Sigmoid colon (tissue), 7 donors: ENCODE data around the gene ARHGAP15. TPM values are rescaled to one million over a fixed set of nuclear protein-coding genes. Genes with fewer than 3 reads are reported as not detected.
A peak's percentile ranks its signal among the peaks of the same experiment; 100 is the strongest.

Experiments used
- DNase-seq: peaks from one replicate; pipeline ENCODE4 v3.0.0-alpha.2; 2019
- H3K27ac ChIP-seq, 4 donors: fragments of 200-600 bp; sonication (generic); one replicate each; pipeline ENCODE4 v1.5.1; 2016 to 2019; ENCODE audit warnings: mild to moderate bottlenecking in 1 of 4
- H3K27me3 ChIP-seq, 3 donors: fragments of 200-600 bp; sonication (generic); one replicate each; pipeline ENCODE4 v1.5.1; 2019; ENCODE audit warnings: mild to moderate bottlenecking in 1 of 3
- H3K36me3 ChIP-seq, 4 donors: fragments of 200-600 bp; sonication (generic); one replicate each; pipeline ENCODE4 v1.5.1; 2016 to 2019
- H3K4me1 ChIP-seq, 4 donors: fragments of 200-600 bp; sonication (generic); one replicate each; pipeline ENCODE4 v1.5.1; 2017 to 2019
- H3K4me3 ChIP-seq, 4 donors: fragments of 200-600 bp; sonication (generic); one replicate each; pipeline ENCODE4 v1.5.1; 2017 to 2019; ENCODE audit warnings: mild to moderate bottlenecking in 2 of 4, moderate library complexity in 1 of 4
- H3K9me3 ChIP-seq, 4 donors: fragments of 200-600 bp in 3 of 4; sonication (generic) in 3 of 4; one replicate each; pipeline versions ENCODE4 v1.5.1 to v1.6.1; 2013 to 2019
- CTCF ChIP-seq, 4 experiments: fragments of 450-650 bp in 3 of 4; fragments of 200-600 bp in 1 of 4; IDR thresholded peaks; one replicate each; pipeline ENCODE4 v1.5.1; 2016 to 2019; ENCODE audit warnings: antibody characterized with exemption in 4 of 4, mild to moderate bottlenecking in 3 of 4, moderate library complexity in 2 of 4
- EP300 ChIP-seq, 4 donors: sonication (generic); formaldehyde crosslinking; IDR thresholded peaks; one replicate each; pipeline ENCODE4 v1.6.1; 2017; ENCODE audit warnings: antibody characterized with exemption in 4 of 4
- POLR2A ChIP-seq, 2 donors: fragments of 450-650 bp; IDR thresholded peaks; one replicate each; pipeline ENCODE4 v1.6.1; 2016; ENCODE audit warnings: antibody characterized with exemption in 2 of 2, mild to moderate bottlenecking in 2 of 2, moderate library complexity in 2 of 2
- POLR2AphosphoS5 ChIP-seq, 4 donors: sonication (generic); formaldehyde crosslinking; IDR thresholded peaks; one replicate each; pipeline ENCODE4 v1.6.1; 2017; ENCODE audit warnings: antibody characterized with exemption in 4 of 4
- WGBS, 2 donors: extraction: QIAGEN DNeasy Blood & Tissue Kit; methylation state at CpG; one replicate each; pipeline ENCODE4 v1.1.7; 2013; 5-methylcytosine and 5-hydroxymethylcytosine counted together
- intact Hi-C: fragments of 100-400 bp; cut with DNase I; formaldehyde crosslinking; loops from one replicate; pipeline ENCODE4 v1.15.1; 2023
- polyA plus RNA-seq, 3 donors: library from polyadenylated mRNA; stranded (reverse); fragments of 200-250 nt; gene quantifications; one replicate each; pipeline ENCODE4 v1.2.3, GENCODE V29; 2013
- total RNA-seq, 4 donors: library from RNA; depleted of rRNA; stranded (reverse); fragments of >200 nt; gene quantifications; one replicate each; pipeline ENCODE4 v1.1.0, GENCODE V29; 2016
- donor health status: healthy with polysubstance abuse.
- donor health status: Bipolar disorder and iron deficiency.
- donor health status: healthy.

The ARHGAP15 gene
- total and polyA plus RNA-seq, 7 donors: 3.7 to 16.4 (median 6.0) TPM

- no peaks in the 10 kb centered on the region for H3K36me3 ChIP-seq
- H3K9me3 ChIP-seq: no peaks in the 10 kb centered on the region
- intact Hi-C loops: no loop called here
- H3K4me1 ChIP-seq: no peaks in the 10 kb centered on the region
- DNase-seq: no peak
- 87 to 89% methylated on average over 1 of the region's 1 CpG for WGBS, 2 donors
- H3K4me3 ChIP-seq: no peak overlapping the region
- no peaks in the 10 kb centered on the region for H3K27me3 ChIP-seq
- H3K27ac ChIP-seq: no peak overlapping the region
- no peak for TF ChIP-seq POLR2AphosphoS5 (IDR thresholded peaks at IDR 0.05)
- no peak for TF ChIP-seq POLR2A (IDR thresholded peaks at IDR 0.05)
- no peak for TF ChIP-seq CTCF (IDR thresholded peaks at IDR 0.05)
- TF ChIP-seq EP300 (IDR thresholded peaks at IDR 0.05): no peak
Observed at GRCh38 chr2:143505542-143505941, 376.3 kb downstream of the ARHGAP15 start.

GRCh38 chr2:143513081-143513480 is 383.9 kb downstream of the ARHGAP15 start:
- H3K4me1 ChIP-seq: no peaks in the 10 kb centered on the region
- intact Hi-C loops: no loop called here
- no peaks in the 10 kb centered on the region for H3K9me3 ChIP-seq
- DNase-seq: no peak
- H3K27me3 ChIP-seq: no peaks in the 10 kb centered on the region
- no peak overlapping the region for H3K4me3 ChIP-seq
- peak in 3 of 4 experiments; percentile 24 to 52 (median 42) for TF ChIP-seq CTCF (IDR thresholded peaks at IDR 0.05)
- no peak for TF ChIP-seq POLR2A (IDR thresholded peaks at IDR 0.05)
- no peaks in the 10 kb centered on the region for H3K36me3 ChIP-seq
- H3K27ac ChIP-seq: peak overlapping the region in 1 of 4 donors; percentile 14
- 20 to 30% methylated on average over 2 of the region's 2 CpGs for WGBS, 2 donors

GRCh38 chr2:143514413-143514812 is 385.2 kb downstream of the ARHGAP15 start:
- no peaks in the 10 kb centered on the region for H3K27me3 ChIP-seq
- H3K9me3 ChIP-seq: no peaks in the 10 kb centered on the region
- H3K4me1 ChIP-seq: no peaks in the 10 kb centered on the region
- intact Hi-C loops: no loop called here
- H3K36me3 ChIP-seq: no peaks in the 10 kb centered on the region
- no peak overlapping the region for H3K27ac ChIP-seq
- H3K4me3 ChIP-seq: no peak overlapping the region
- DNase-seq: no peak
- 33 to 53% methylated on average over 1 of the region's 1 CpG for WGBS, 2 donors
- TF ChIP-seq EP300 (IDR thresholded peaks at IDR 0.05) (no peak), POLR2AphosphoS5 (IDR thresholded peaks at IDR 0.05) (no peak), CTCF (IDR thresholded peaks at IDR 0.05) (no peak), POLR2A (IDR thresholded peaks at IDR 0.05) (no peak)

- H3K9me3 ChIP-seq: no peaks in the 10 kb centered on the region
Observed at GRCh38 chr2:143515318-143515717, 386.1 kb downstream of the ARHGAP15 start.

More at GRCh38 chr2:143515318-143515717, 386.1 kb downstream of the ARHGAP15 start:
- TF ChIP-seq CTCF (IDR thresholded peaks at IDR 0.05) (no peak), EP300 (IDR thresholded peaks at IDR 0.05) (no peak), POLR2AphosphoS5 (IDR thresholded peaks at IDR 0.05) (no peak), POLR2A (IDR thresholded peaks at IDR 0.05) (no peak)
- DNase-seq: no peak
- no peaks in the 10 kb centered on the region for H3K4me1 ChIP-seq
- no peak overlapping the region for H3K27ac ChIP-seq
- no peaks in the 10 kb centered on the region for H3K27me3 ChIP-seq
- no peaks in the 10 kb centered on the region for H3K36me3 ChIP-seq
- intact Hi-C loops: no loop called here
- H3K4me3 ChIP-seq: no peak overlapping the region
